Measurements from ENCODE around the gene ATP2A3.

ATP2A3 gene

GRCh38 chr17:3895354-3895753 lies 68.9 kb downstream of the ATP2A3 start:
- DNase-seq (ENCODE audit: low read depth): no peak
- TF ChIP-seq CTCF (conservative IDR thresholded peaks at IDR 0.05; ENCODE audit: low read depth, low read length): no peak
- no peak overlapping the region for H3K4me3 ChIP-seq (ENCODE audit: low read depth, low read length)

GRCh38 chr17:3894911-3895343 lies 69.3 kb downstream of the ATP2A3 start:
- no peak overlapping the region for H3K4me3 ChIP-seq (ENCODE audit: low read depth, low read length)
- DNase-seq (ENCODE audit: low read depth): no peak
- no peak for TF ChIP-seq CTCF (conservative IDR thresholded peaks at IDR 0.05; ENCODE audit: low read depth, low read length)

GRCh38 chr17:3894188-3894587 lies 70.0 kb downstream of the ATP2A3 start:
- H3K4me3 ChIP-seq (ENCODE audit: low read depth, low read length): no peak overlapping the region

GRCh38 chr17:3893720-3894116 lies 70.5 kb downstream of the ATP2A3 start:
- H3K4me3 ChIP-seq (ENCODE audit: low read depth, low read length): no peak overlapping the region
- TF ChIP-seq CTCF (conservative IDR thresholded peaks at IDR 0.05; ENCODE audit: low read depth, low read length): no peak
- no peak for DNase-seq (ENCODE audit: low read depth)

More at GRCh38 chr17:3894188-3894587, 70.0 kb downstream of the ATP2A3 start:
- no peak for DNase-seq (ENCODE audit: low read depth)
- no peak for TF ChIP-seq CTCF (conservative IDR thresholded peaks at IDR 0.05; ENCODE audit: low read depth, low read length)

- DNase-seq (ENCODE audit: low read depth): peak; percentile 73
- no peak for TF ChIP-seq CTCF (conservative IDR thresholded peaks at IDR 0.05; ENCODE audit: low read depth, low read length)
- peak within 1 kb of the TSS; percentile 63 for H3K4me3 ChIP-seq (ENCODE audit: low read depth, low read length)
Observed at GRCh38 chr17:3893003-3893719, 71.1 kb downstream of the ATP2A3 start, which contains the start of gene CAMKK1. TSS of gene CAMKK1 (minus strand) at chr17:3893053. CDS start at chr17:3885687, 7,366 bp downstream.

GRCh38 chr17:3892095-3892998 lies 71.9 kb downstream of the ATP2A3 start:
- peak; percentile 51 for DNase-seq (ENCODE audit: low read depth)
- TF ChIP-seq CTCF (conservative IDR thresholded peaks at IDR 0.05; ENCODE audit: low read depth, low read length): no peak

More at GRCh38 chr17:3892095-3892998, 71.9 kb downstream of the ATP2A3 start:
- peak overlapping the region; percentile 61 for H3K4me3 ChIP-seq (ENCODE audit: low read depth, low read length)
